ENCODE data around the gene ATP1A1.

ATP1A1 gene

DNA sequence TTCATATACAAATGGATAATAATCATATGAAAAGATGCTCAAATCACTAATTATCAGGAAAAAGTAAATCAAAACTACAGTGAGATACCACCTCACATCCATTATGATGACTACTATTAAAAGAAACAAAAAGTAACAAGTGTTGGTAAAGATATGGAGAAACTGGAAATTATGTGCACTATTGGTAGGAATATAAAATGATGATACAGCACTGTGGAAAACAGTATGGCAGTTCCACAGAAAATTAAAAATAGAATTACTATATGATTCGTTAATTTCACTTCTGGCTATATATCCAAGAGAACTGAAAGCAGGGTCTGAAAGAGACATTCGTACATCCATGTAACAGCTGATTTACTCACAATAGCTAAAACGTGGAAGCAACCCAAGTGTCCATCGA lies 21.1 kb upstream of the ATP1A1 start:
- no peaks in the 10 kb centered on the region for H3K36me3 ChIP-seq (ENCODE audit: insufficient read depth, low read length)
- H3K4me3 ChIP-seq (ENCODE audit: low read length) = no peak overlapping the region
- H2AFZ ChIP-seq (ENCODE audit: low read depth, low read length) = no peak overlapping the region

DNA sequence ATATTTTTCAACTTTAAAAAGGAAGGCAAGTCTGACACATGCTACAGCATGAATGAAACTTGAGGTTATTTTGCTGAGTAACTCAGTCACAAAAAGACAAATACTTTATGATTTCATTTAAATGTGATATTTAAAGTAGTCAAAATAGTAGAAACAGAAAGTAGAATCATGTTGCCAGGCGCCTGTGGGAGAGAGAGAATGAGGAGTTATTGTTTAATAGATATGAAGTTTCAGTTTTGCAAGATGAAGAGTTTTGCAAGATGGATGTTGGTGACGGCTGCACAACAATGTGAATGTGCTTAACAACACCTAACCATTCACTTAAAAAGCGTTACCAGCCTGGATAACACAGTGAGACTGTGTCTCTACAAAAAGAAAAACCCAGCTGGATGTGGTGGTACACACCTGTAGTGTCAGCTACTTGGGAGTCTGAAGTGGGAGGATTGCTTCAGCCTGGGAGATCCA lies 20.7 kb upstream of the ATP1A1 start:
- Histone ChIP-seq H2AFZ (ENCODE audit: low read depth, low read length) (no peak overlapping the region), H3K4me3 (ENCODE audit: low read length) (no peak overlapping the region), H3K9me3 (ENCODE audit: low read length) (no peaks in the 10 kb centered on the region), H3K4me1 (ENCODE audit: insufficient read depth, low read length) (no peaks in the 10 kb centered on the region), H3K27me3 (ENCODE audit: insufficient read depth, low read length) (no peaks in the 10 kb centered on the region), H3K36me3 (ENCODE audit: insufficient read depth, low read length) (no peaks in the 10 kb centered on the region)

More for the DNA sequence above, 21.1 kb upstream of the ATP1A1 start:
- Histone ChIP-seq H3K9me3 (ENCODE audit: low read length) (no peaks in the 10 kb centered on the region), H3K27me3 (ENCODE audit: insufficient read depth, low read length) (no peaks in the 10 kb centered on the region), H3K4me1 (ENCODE audit: insufficient read depth, low read length) (no peaks in the 10 kb centered on the region)

DNA sequence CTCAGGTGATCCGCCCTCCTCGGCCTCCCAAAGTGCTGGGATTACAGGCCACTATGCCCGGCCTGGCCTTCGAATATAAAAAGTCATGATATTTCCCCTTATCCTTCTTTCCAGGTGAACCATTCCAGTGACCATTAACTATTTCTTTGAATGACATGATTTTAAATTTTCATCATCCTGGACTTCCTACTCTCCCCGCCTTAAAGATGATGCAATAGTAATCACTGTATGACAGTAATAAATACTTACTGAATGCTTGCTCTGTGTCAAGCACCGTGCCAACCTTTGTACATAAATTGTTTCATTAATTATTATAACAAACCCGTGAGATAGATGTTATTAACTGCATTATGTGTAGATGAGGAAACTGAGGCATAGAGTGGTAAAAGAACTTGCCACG lies 19.9 kb upstream of the ATP1A1 start:
- H3K36me3 ChIP-seq (ENCODE audit: insufficient read depth, low read length) = no peaks in the 10 kb centered on the region
- no peaks in the 10 kb centered on the region for H3K9me3 ChIP-seq (ENCODE audit: low read length)
- H3K4me1 ChIP-seq (ENCODE audit: insufficient read depth, low read length) = no peaks in the 10 kb centered on the region
- H3K4me3 ChIP-seq (ENCODE audit: low read length) = no peak overlapping the region
- no peak overlapping the region for H2AFZ ChIP-seq (ENCODE audit: low read depth, low read length)
- H3K27me3 ChIP-seq (ENCODE audit: insufficient read depth, low read length) = no peaks in the 10 kb centered on the region

DNA sequence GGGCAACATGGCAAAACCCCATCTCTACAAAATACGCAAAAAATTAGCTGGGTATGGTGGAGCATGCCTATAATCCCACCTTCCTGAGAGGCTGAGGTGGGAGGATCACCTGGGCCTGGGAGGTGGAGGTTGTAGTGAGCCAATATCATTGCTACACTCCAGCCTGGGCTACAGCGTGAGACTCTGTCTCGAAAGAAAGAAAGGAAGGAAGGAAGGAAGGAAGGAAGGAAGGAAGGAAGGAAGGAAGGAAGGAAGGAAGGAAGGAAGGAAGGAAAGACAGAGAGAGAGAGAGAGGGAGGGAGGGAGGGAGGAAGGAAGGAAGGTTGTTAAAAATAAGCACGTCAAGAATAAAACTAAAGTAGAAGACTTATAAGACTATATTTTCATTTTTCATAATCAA lies 17.0 kb upstream of the ATP1A1 start:
- Histone ChIP-seq H3K27me3 (ENCODE audit: insufficient read depth, low read length) (no peaks in the 10 kb centered on the region), H3K36me3 (ENCODE audit: insufficient read depth, low read length) (no peaks in the 10 kb centered on the region), H2AFZ (ENCODE audit: low read depth, low read length) (no peak overlapping the region), H3K4me3 (ENCODE audit: low read length) (no peak overlapping the region), H3K4me1 (ENCODE audit: insufficient read depth, low read length) (peaks cover 3% of the 10 kb centered on the region), H3K9me3 (ENCODE audit: low read length) (no peaks in the 10 kb centered on the region)

DNA sequence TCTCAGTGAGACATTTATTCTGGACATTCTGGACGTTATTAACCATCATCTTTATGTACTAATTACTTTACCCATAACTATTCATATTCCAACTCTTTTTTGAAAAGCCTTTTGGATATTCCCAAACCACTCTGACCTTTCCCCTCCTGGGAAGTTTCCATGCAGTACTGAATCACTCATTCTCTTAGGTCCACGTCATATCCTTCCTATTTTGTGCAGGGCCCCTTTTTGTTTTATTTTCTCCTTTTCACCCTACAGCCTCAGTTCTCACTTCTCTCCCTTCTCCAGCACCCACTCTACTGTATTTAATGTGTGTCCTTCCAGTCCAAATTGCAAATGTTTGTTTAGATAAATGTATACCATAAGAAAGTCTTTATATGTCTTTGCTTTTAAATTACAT lies 16.4 kb upstream of the ATP1A1 start:
- Histone ChIP-seq H3K27me3 (ENCODE audit: insufficient read depth, low read length) (no peaks in the 10 kb centered on the region), H3K4me1 (ENCODE audit: insufficient read depth, low read length) (peaks cover 3% of the 10 kb centered on the region), H3K36me3 (ENCODE audit: insufficient read depth, low read length) (no peaks in the 10 kb centered on the region), H3K9me3 (ENCODE audit: low read length) (no peaks in the 10 kb centered on the region), H2AFZ (ENCODE audit: low read depth, low read length) (no peak overlapping the region), H3K4me3 (ENCODE audit: low read length) (no peak overlapping the region)

DNA sequence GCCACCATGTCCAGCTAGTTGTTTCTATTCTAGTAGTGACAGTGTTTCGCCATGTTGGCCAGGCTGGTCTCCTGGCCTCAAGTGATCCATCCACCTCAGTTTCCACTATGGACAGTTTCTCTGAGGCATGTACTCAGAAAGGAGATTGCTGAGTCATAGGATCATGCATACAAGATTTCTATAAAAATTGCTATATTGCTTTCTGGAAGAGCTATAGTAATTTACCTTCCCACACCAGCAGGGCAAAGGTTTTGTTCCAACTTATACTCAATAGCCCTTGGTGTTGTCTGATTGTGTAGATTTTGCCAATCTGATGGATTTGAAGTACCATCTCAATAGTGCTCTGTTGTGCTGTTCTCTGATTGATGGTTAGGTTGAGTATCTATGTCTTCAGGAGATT lies 15.6 kb upstream of the ATP1A1 start:
- Histone ChIP-seq H3K36me3 (ENCODE audit: insufficient read depth, low read length) (no peaks in the 10 kb centered on the region), H2AFZ (ENCODE audit: low read depth, low read length) (no peak overlapping the region), H3K4me3 (ENCODE audit: low read length) (no peak overlapping the region), H3K27me3 (ENCODE audit: insufficient read depth, low read length) (no peaks in the 10 kb centered on the region), H3K9me3 (ENCODE audit: low read length) (no peaks in the 10 kb centered on the region), H3K4me1 (ENCODE audit: insufficient read depth, low read length) (peaks cover 3% of the 10 kb centered on the region)

DNA sequence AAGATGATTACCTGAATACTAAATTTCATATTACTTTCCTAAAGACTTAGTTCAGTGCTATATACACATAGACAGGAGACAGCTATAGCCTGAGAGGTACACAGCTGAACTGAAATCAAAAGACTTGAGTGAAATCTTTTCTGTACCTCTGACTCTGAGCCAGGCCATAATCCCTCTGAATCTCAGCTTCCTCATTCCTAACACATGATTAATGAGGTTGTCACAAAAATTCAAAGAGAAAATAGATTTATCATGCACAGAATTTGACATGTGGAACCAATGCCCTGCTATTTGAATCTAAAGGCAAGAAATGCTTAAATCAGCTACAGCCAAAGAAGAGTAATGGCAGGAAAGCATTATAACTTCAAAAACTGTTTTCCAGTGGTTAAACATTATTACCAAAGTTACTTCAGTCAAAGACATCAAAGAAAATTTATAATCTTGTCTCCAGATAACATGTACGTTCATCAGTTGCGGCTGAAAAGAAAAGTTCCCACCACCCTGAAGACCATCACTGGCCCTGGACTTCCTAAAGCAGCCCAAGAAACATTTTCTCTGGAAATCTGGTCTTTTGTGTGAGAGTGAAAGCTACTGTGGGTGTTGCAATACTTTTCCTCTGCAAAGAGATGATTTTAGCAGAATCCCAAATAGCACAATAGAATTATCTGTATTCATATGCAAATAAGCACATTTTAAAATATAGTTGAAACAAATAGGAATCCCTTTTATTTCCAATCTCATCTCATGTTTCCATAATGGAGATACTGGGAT lies 13.8 kb upstream of the ATP1A1 start:
- Histone ChIP-seq H2AFZ (ENCODE audit: low read depth, low read length) (no peak overlapping the region), H3K4me1 (ENCODE audit: insufficient read depth, low read length) (peaks cover 3% of the 10 kb centered on the region), H3K4me3 (ENCODE audit: low read length) (no peak overlapping the region), H3K9me3 (ENCODE audit: low read length) (no peaks in the 10 kb centered on the region), H3K27me3 (ENCODE audit: insufficient read depth, low read length) (no peaks in the 10 kb centered on the region), H3K36me3 (ENCODE audit: insufficient read depth, low read length) (no peaks in the 10 kb centered on the region)

DNA sequence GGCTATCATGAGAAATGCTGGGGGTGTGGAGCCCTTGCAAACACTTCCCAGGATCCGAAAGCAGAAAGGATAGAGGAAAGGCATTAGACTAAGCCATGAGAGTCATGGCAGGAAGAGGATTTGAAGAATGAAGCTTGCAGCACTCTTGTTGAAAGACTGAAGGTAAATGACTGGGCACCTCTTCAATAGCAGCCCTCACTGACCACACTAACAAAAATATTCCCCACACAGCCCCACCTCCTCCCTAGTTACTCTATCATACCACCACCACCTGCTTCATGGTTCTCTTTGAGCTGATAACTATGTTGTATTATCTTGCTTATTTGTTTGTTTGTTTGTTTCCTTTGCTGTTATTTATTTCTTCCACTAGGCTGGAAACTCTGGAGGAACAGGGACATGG lies 13.2 kb upstream of the ATP1A1 start:
- Histone ChIP-seq H3K4me3 (ENCODE audit: low read length) (no peak overlapping the region), H3K36me3 (ENCODE audit: insufficient read depth, low read length) (no peaks in the 10 kb centered on the region), H3K27me3 (ENCODE audit: insufficient read depth, low read length) (no peaks in the 10 kb centered on the region), H2AFZ (ENCODE audit: low read depth, low read length) (no peak overlapping the region), H3K9me3 (ENCODE audit: low read length) (no peaks in the 10 kb centered on the region), H3K4me1 (ENCODE audit: insufficient read depth, low read length) (peaks cover 3% of the 10 kb centered on the region)

DNA sequence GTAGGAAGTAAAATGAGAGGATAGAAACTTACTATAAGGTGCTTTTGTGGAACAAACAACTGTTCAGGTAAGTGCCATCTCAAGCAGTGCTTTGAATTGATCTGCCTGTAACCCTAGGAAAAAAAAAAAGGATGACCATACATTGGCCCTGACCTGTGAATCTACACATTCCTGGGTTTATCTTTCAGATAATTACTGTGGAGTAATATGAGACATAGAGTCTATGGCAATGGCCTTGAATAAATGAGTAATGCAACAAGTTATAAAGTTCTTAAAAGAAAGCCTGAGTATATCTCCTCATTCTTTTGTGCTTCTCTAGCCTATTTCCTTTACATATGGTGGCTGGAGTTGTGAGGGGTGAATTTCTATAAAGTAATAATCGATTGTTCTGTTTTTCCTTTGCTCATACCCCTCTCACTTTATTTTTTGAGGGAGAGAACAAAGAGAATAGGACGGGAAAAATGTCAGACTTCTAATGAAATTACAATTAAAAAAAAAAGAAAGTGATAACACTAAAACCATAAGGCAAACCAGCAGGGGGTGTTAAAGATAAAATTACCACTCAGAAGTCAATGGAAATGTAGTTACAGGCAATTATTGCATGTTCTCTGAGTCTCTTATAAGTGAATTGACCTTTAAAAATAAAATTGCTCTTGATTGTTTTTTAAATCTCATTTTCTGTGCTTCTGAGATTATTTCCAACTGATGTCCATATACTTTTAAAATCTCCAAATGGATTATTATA lies 12.4 kb upstream of the ATP1A1 start:
- Histone ChIP-seq H3K9me3 (ENCODE audit: low read length) (no peaks in the 10 kb centered on the region), H3K4me3 (ENCODE audit: low read length) (no peak overlapping the region), H3K4me1 (ENCODE audit: insufficient read depth, low read length) (peaks cover 3% of the 10 kb centered on the region), H2AFZ (ENCODE audit: low read depth, low read length) (no peak overlapping the region), H3K36me3 (ENCODE audit: insufficient read depth, low read length) (no peaks in the 10 kb centered on the region), H3K27me3 (ENCODE audit: insufficient read depth, low read length) (no peaks in the 10 kb centered on the region)

DNA sequence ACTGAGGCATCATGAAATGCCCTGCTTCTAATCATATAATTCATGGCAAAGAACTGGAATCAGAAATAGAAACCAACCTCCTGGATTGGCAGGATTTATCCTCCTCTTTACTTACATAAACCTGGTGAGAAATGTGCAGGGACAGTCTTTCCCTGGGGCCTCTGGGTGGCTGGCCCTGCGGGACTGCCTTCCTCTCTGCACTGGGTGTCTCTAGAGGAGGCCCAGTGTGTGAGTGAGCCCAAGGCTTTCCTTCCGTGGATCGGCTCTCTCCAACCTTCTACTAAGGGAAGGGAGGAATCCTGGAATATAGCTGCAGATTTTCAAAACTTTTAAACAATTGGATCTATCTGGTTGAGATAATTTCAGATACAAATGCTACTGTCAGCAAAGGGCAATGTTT lies 11.4 kb upstream of the ATP1A1 start:
- Histone ChIP-seq H3K27me3 (ENCODE audit: insufficient read depth, low read length) (peaks cover 3% of the 10 kb centered on the region), H3K36me3 (ENCODE audit: insufficient read depth, low read length) (no peaks in the 10 kb centered on the region), H3K9me3 (ENCODE audit: low read length) (no peaks in the 10 kb centered on the region), H3K4me1 (ENCODE audit: insufficient read depth, low read length) (peaks cover 3% of the 10 kb centered on the region), H3K4me3 (ENCODE audit: low read length) (no peak overlapping the region), H2AFZ (ENCODE audit: low read depth, low read length) (no peak overlapping the region)

DNA sequence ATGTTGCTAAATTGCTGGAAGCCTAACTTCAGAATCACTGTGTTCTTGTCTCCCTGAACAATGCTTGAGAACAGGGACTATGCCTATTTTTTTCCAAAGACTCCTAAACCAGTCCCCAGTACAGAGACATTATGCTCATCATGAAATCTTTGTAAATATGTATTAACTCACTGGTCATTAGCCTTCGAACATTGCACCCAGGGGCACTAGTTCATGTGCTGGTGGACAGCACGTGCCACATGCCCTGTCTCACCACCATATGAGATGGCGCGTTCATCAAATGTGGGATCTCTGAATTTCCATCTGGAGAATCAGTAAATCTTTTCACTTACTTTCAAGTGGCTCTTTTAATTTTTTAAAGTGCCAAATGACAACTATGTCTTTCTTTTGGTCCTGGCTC lies 11.0 kb upstream of the ATP1A1 start:
- no peaks in the 10 kb centered on the region for H3K9me3 ChIP-seq (ENCODE audit: low read length)
- H2AFZ ChIP-seq (ENCODE audit: low read depth, low read length) = no peak overlapping the region
- peaks cover 3% of the 10 kb centered on the region for H3K27me3 ChIP-seq (ENCODE audit: insufficient read depth, low read length)
- peaks cover 3% of the 10 kb centered on the region for H3K4me1 ChIP-seq (ENCODE audit: insufficient read depth, low read length)
- H3K36me3 ChIP-seq (ENCODE audit: insufficient read depth, low read length) = no peaks in the 10 kb centered on the region
- no peak overlapping the region for H3K4me3 ChIP-seq (ENCODE audit: low read length)

DNA sequence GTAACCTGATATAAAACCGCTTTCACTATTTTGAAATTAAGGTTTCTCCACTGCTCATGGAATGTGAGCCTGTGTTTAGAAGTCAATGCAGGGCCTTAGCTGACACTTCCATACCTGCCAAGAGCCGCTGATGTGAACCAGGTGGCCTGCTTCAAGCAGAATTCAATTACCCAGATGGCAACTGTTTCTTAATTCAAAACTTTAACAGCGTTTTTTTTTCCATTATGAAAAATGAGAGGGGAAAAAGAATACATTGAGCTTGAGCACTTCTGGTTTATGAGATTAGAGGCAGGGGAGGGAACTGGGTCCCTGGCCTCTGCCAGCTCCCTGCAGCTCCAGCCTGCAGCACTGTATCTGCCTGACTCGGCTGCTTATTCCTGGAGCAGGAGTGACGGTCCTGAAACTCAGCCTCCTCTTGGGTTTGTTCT lies 7.7 kb upstream of the ATP1A1 start:
- no peaks in the 10 kb centered on the region for H3K9me3 ChIP-seq (ENCODE audit: low read length)
- H3K4me1 ChIP-seq (ENCODE audit: insufficient read depth, low read length) = no peaks in the 10 kb centered on the region
- H2AFZ ChIP-seq (ENCODE audit: low read depth, low read length) = no peak overlapping the region
- no peak overlapping the region for H3K4me3 ChIP-seq (ENCODE audit: low read length)
- peaks cover 10% of the 10 kb centered on the region for H3K27me3 ChIP-seq (ENCODE audit: insufficient read depth, low read length)
- H3K36me3 ChIP-seq (ENCODE audit: insufficient read depth, low read length) = no peaks in the 10 kb centered on the region

DNA sequence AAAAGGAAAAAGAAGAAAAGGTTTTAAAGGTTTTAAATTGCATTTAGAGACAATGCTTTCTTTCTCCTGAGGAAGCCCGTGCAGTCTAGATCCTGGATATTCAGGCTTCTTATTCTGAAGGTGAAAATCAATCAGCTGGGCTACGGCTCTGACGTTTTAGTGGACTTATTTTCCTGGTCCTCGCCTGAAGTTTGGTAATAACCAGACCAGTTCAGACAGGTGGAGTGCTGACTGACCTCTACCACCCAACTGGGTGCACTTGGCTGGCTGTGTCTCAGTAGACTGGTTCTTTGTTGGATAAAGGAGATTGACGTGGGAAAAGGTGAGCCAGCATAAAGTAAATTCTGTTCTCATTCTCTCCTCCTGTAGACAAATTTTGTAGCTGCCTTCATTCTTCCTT lies 7.2 kb upstream of the ATP1A1 start:
- Histone ChIP-seq H3K4me3 (ENCODE audit: low read length) (no peak overlapping the region), H2AFZ (ENCODE audit: low read depth, low read length) (no peak overlapping the region), H3K4me1 (ENCODE audit: insufficient read depth, low read length) (no peaks in the 10 kb centered on the region), H3K9me3 (ENCODE audit: low read length) (no peaks in the 10 kb centered on the region), H3K36me3 (ENCODE audit: insufficient read depth, low read length) (no peaks in the 10 kb centered on the region), H3K27me3 (ENCODE audit: insufficient read depth, low read length) (peaks cover 10% of the 10 kb centered on the region)
